Ecto neural progenitor cell (in vitro differentiated cells): ENCODE results near the gene LRP3.
"Not testable (repeated sequence)": the region's sequence is repeated elsewhere in the genome, so short reads cannot be mapped to it uniquely, and the experiment has no call there.

Experiments
- DNase-seq: peaks from one replicate; pipeline ENCODE4 v3.0.0-alpha.2; 2018; ENCODE audit warnings: low spot score

The LRP3 gene

GRCh38 chr19:33217881-33218280 lies 23.8 kb downstream of the LRP3 start:
- no peak for DNase-seq

- DNase-seq, result no peak
Observed at GRCh38 chr19:33219261-33219815, 25.2 kb downstream of the LRP3 start.

- no peak for DNase-seq
Observed at GRCh38 chr19:33220115-33220514, 26.0 kb downstream of the LRP3 start.

GRCh38 chr19:33220735-33221134 lies 26.6 kb downstream of the LRP3 start:
- no peak for DNase-seq

GRCh38 chr19:33221638-33222037 lies 27.5 kb downstream of the LRP3 start:
- DNase-seq, result no peak

- DNase-seq, result not testable (repeated sequence)
Observed at GRCh38 chr19:33222255-33222654, 28.1 kb downstream of the LRP3 start.

GRCh38 chr19:33224694-33225457 lies 30.7 kb downstream of the LRP3 start:
- DNase-seq, result no peak

- DNase-seq, result no peak
Observed at GRCh38 chr19:33225458-33225926, 31.4 kb downstream of the LRP3 start, which contains the start of gene SLC7A10. SLC7A10 (minus strand) TSS chr19:33225850; CDS start chr19:33225703, 147 bp downstream.

- DNase-seq, result peak; percentile 81
Observed at GRCh38 chr19:33226550-33227241, 32.6 kb downstream of the LRP3 start.

- no peak for DNase-seq
Observed at GRCh38 chr19:33227242-33227650, 33.1 kb downstream of the LRP3 start.

GRCh38 chr19:33227870-33228599 lies 33.9 kb downstream of the LRP3 start:
- no peak for DNase-seq

- DNase-seq, result no peak
Observed at GRCh38 chr19:33229962-33230361, 35.8 kb downstream of the LRP3 start.

GRCh38 chr19:33231511-33231910 lies 37.4 kb downstream of the LRP3 start:
- DNase-seq, result no peak

- no peak for DNase-seq
Observed at GRCh38 chr19:33232656-33233055, 38.5 kb downstream of the LRP3 start.

- no peak for DNase-seq
Observed at GRCh38 chr19:33233056-33233873, 39.1 kb downstream of the LRP3 start.

GRCh38 chr19:33234092-33234491 lies 40.0 kb downstream of the LRP3 start:
- no peak for DNase-seq

GRCh38 chr19:33234736-33235135 lies 40.6 kb downstream of the LRP3 start:
- no peak for DNase-seq

- peak; percentile 88 for DNase-seq
Observed at GRCh38 chr19:33235269-33235995, 41.3 kb downstream of the LRP3 start.

- no peak for DNase-seq
Observed at GRCh38 chr19:33235996-33236350, 41.8 kb downstream of the LRP3 start.

GRCh38 chr19:33236696-33237390 lies 42.7 kb downstream of the LRP3 start:
- no peak for DNase-seq
